ENCODE data around the gene ATOH8. TPM values are rescaled to one million over a fixed set of nuclear protein-coding genes. Genes with fewer than 3 reads are reported as not detected.

ATOH8 gene
- total and polyA plus RNA-seq, 8 donors = 1.7 to 13.9 (median 3.5) TPM

DNA sequence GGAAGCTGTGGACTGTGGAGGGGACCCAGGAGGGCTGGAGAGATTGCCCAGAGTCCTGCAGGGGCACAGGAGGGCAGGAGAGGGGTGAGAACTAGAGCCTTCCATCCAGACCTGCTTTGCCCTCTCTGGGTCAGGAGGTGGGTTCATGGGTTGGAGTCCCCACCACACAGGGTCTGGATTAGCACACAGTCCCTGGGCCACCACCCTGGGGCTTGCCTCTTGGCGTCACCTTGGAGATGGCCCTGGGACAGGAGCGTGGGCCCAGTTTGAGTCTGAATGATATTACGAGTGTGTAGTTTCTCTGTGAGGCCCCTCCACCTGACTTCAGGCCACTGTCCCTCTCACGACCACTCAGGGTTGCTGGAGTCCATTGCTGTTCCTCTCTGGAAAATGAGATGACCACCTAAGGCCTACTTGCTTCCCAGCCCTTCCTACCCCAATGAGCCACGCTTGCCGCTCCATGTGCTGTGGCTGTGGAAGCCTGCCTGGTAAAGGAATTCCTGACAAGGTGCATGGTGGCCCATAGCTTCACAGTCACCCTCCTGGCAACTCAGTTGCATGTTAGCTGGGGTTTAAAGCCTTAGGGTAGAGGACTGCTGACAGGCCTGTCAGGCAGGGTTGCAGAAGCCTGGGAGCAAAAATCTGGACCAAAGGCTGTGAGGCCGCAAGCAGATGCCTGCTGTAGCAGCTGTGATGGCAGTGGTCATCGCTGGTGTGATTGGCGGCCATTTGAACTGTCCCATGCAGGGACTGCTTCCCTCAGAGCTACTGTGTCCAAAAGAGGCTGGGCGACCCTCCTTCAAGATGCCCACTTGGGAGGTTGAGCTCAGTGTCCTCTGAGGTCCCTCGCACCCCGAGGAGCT, 14.2 kb downstream of the ATOH8 start:
- H3K4me3 ChIP-seq = no peak overlapping the region
- intact Hi-C loops (cut with DNase I) = no loop called here
- no peaks in the 10 kb centered on the region for H3K9me3 ChIP-seq
- no peaks in the 10 kb centered on the region for H3K27me3 ChIP-seq
- peaks cover 18 to 34% (median 22%) of the 10 kb centered on the region in 3 donors for H3K4me1 ChIP-seq
- ATAC-seq (no peak), DNase-seq (peak in 1 of 6 donors; percentile 51), FAIRE-seq (no peak)
- WGBS, 2 donors = 78 to 82% methylated on average over 12 of the region's 12 CpGs
- H3K27ac ChIP-seq = no peak overlapping the region
- TF ChIP-seq, protein P1, sequence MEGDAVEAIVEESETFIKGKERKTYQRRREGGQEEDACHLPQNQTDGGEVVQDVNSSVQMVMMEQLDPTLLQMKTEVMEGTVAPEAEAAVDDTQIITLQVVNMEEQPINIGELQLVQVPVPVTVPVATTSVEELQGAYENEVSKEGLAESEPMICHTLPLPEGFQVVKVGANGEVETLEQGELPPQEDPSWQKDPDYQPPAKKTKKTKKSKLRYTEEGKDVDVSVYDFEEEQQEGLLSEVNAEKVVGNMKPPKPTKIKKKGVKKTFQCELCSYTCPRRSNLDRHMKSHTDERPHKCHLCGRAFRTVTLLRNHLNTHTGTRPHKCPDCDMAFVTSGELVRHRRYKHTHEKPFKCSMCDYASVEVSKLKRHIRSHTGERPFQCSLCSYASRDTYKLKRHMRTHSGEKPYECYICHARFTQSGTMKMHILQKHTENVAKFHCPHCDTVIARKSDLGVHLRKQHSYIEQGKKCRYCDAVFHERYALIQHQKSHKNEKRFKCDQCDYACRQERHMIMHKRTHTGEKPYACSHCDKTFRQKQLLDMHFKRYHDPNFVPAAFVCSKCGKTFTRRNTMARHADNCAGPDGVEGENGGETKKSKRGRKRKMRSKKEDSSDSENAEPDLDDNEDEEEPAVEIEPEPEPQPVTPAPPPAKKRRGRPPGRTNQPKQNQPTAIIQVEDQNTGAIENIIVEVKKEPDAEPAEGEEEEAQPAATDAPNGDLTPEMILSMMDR (IDR thresholded peaks at IDR 0.05) = no peak
- H3K36me3 ChIP-seq = no peaks in the 10 kb centered on the region

DNA sequence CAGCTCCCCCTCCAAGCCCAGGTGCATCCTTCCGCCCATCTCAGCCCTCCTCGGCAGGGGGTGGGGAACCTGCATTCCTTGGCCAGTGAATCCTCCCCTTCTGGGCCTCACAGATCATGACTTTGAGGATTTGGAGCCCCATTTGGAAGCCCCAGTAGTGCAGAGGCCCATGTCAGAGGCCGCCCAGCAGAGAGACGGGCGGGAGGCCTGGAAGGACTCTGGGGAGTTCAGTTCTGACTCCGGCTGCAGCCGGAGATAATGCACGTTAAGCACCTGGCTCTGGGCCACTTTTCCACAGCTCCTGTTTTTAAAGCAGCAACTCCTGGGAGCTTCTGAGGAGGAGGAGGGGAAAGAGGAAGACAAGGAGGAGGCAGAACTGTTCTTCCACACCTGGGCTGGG, 14.9 kb downstream of the ATOH8 start:
- peaks cover 18 to 37% (median 22%) of the 10 kb centered on the region in 3 donors for H3K4me1 ChIP-seq
- FAIRE-seq = no peak
- TF ChIP-seq, protein P1 (IDR thresholded peaks at IDR 0.05) = no peak
- no peak overlapping the region for H3K27ac ChIP-seq
- DNase-seq = peak in 2 of 6 donors; percentile 48 to 55
- 19 to 24% methylated on average over 8 of the region's 8 CpGs for WGBS, 2 donors
- intact Hi-C loops (cut with DNase I) = no loop called here
- H3K9me3 ChIP-seq = no peaks in the 10 kb centered on the region
- no peak for ATAC-seq
- H3K36me3 ChIP-seq = no peaks in the 10 kb centered on the region
- no peak overlapping the region for H3K4me3 ChIP-seq
- no peaks in the 10 kb centered on the region for H3K27me3 ChIP-seq

DNA sequence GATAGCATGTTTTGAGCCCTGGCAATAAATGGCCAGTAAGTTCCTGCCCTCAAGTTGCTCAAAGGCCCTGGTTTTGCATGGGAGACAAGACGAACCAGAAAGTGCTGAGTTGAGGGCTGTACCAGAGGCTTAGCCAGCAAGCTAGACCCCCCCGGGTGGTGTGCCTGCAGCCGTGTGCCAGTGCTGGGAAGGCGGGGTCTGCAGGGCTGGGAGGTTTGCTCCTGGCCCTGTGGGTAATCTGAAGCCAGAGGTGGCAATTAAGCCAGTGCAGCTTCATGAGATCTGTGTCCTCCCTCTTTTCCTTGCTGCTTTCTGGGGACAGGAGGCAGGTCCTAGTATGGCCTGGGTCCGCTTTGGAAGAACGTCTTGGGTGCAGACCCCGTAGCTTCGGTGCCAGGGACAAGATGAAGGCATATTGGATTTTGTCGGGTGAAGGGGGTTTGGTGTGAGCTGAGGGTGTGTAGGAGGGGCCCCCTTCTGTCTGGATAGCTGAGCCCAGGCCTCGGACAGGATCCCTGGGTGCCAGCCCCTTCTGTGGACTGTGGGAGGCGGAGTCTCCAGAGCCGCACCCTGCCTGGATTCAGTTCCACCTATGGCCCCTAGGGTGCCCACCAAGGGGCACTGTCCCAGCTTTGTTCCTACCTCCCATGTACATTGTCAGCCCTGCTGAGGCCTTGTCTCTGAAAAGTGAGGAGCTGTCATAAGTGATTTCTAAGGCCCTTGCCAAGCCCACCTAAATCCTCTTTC, 15.6 kb downstream of the ATOH8 start:
- 76 to 79% methylated on average over 11 to 12 of the region's 12 CpGs for WGBS, 2 donors
- no peak for ATAC-seq
- Histone ChIP-seq H3K27me3 (no peaks in the 10 kb centered on the region), H3K4me3 (no peak overlapping the region), H3K9me3 (no peaks in the 10 kb centered on the region), H3K4me1 (peaks cover 18 to 37% (median 22%) of the 10 kb centered on the region in 3 donors), H3K27ac (no peak overlapping the region), H3K36me3 (no peaks in the 10 kb centered on the region)
- FAIRE-seq = no peak
- intact Hi-C loops (cut with DNase I) = no loop called here
- TF ChIP-seq, protein P1 (IDR thresholded peaks at IDR 0.05) = no peak
- DNase-seq = peak in 2 of 6 donors; percentile 36 to 53

DNA sequence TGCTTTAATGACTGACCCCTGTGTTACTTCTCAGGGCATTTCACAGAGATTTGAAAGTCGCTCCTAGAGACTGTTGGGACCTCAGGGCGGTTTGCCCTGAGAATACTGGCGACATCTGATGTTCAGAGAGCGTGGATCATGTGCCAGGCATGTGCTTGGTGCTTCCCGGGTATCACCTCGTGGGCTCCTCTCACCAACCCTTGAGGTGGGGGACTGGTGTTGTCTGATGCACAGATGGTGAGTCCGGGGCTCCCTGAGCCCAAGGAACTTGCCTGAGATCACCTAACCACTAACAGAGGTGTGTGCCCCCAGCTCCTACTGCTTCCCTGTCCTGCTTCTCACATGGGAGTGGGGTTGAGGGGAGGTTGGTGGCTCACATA, 16.2 kb downstream of the ATOH8 start:
- peaks cover 18 to 37% (median 22%) of the 10 kb centered on the region in 3 donors for H3K4me1 ChIP-seq
- FAIRE-seq = no peak

More for the DNA sequence above, 16.2 kb downstream of the ATOH8 start:
- no peak for ATAC-seq
- intact Hi-C loops (cut with DNase I) = no loop called here
- Histone ChIP-seq H3K9me3 (no peaks in the 10 kb centered on the region), H3K36me3 (no peaks in the 10 kb centered on the region), H3K27me3 (no peaks in the 10 kb centered on the region), H3K27ac (no peak overlapping the region), H3K4me3 (no peak overlapping the region)
- TF ChIP-seq, protein P1 (IDR thresholded peaks at IDR 0.05) = no peak
- WGBS, 2 donors = 93 to 94% methylated on average over 7 of the region's 7 CpGs
- DNase-seq = peak in 1 of 6 donors; percentile 37

All from pancreas (tissue), 10 donors.